Omental fat pad (tissue), 4 donors: ENCODE data around the gene CDS2. TPM values are rescaled to one million over a fixed set of nuclear protein-coding genes. Genes with fewer than 3 reads are reported as not detected.

ENCODE experiments used
- ATAC-seq: fragments of 150-250 bp; one replicate; pipeline ENCODE4 v1.9.1; 2016; ENCODE audit warnings: mild to moderate bottlenecking, moderate library complexity; ENCODE audit not compliant: low FRiP score
- DNase-seq: peaks from one replicate; pipeline ENCODE4 v3.0.0-alpha.2; 2019; ENCODE audit warnings: low spot score
- CTCF ChIP-seq, 3 donors: fragments of 450-650 bp; IDR thresholded peaks; one replicate each; pipeline ENCODE4 v1.5.1; 2016 to 2017; ENCODE audit warnings: antibody characterized with exemption in 3 of 3, mild to moderate bottlenecking in 3 of 3, moderate library complexity in 2 of 3
- total RNA-seq, 4 donors: library from RNA; depleted of rRNA; stranded (reverse); fragments of >200 nt; gene quantifications; one replicate each; pipeline ENCODE4 v1.1.0, GENCODE V29; 2016

CDS2 gene
- total RNA-seq, 4 donors from 2014 or later, result 27.5 to 49.5 (median 35.5) TPM

- TF ChIP-seq CTCF (IDR thresholded peaks at IDR 0.05), result no peak
- no peak for ATAC-seq
- no peak for DNase-seq
Observed at GRCh38 chr20:5178046-5178445, 51.2 kb downstream of the CDS2 start.

DNA sequence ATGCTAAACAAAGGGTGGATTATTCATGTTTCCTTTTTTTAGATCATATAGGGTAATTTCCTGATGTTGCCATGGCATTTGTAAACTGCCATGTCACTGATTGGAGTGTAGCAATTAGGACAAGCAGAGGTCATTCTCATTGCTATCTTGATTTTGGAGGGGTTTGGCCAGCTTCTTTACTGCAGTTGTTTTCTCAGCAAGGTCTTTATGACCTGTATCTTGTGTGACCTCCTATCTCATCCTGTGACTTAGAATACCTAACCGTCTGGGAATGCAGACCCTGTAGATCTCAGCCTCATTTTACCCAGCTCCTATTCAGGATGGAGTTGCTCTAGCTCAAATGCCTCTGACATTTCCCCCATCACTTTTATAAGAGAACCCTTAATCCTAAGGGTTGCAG, 53.6 kb downstream of the CDS2 start:
- ATAC-seq (no peak), DNase-seq (no peak)
- no peak for TF ChIP-seq CTCF (IDR thresholded peaks at IDR 0.05)

- ATAC-seq (no peak), DNase-seq (no peak)
- TF ChIP-seq CTCF (IDR thresholded peaks at IDR 0.05), result no peak
Observed at GRCh38 chr20:5180933-5181332, 54.1 kb downstream of the CDS2 start.

DNA sequence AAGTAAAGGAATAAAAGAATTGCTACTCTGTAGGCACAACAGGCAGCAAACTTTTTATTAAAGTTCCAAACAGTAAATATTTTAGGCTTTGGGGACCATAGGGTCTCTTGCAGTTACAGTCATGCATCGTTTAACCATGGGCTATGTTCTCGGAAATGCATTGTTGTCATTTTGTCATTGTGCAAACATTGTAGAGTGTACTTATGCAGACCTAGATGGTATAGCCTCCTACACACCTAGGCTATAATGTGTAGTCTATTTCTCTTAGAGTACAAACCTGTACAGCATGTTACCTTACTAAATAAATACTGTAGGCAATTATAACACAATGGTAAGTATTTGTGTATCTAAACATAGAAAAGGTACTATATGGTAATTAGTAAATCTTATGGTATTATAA, 54.7 kb downstream of the CDS2 start:
- DNase-seq, result no peak
- no peak for TF ChIP-seq CTCF (IDR thresholded peaks at IDR 0.05)
- ATAC-seq, result no peak

GRCh38 chr20:5181958-5182357, 55.1 kb downstream of the CDS2 start:
- no peak for TF ChIP-seq CTCF (IDR thresholded peaks at IDR 0.05)
- ATAC-seq (no peak), DNase-seq (no peak)

DNA sequence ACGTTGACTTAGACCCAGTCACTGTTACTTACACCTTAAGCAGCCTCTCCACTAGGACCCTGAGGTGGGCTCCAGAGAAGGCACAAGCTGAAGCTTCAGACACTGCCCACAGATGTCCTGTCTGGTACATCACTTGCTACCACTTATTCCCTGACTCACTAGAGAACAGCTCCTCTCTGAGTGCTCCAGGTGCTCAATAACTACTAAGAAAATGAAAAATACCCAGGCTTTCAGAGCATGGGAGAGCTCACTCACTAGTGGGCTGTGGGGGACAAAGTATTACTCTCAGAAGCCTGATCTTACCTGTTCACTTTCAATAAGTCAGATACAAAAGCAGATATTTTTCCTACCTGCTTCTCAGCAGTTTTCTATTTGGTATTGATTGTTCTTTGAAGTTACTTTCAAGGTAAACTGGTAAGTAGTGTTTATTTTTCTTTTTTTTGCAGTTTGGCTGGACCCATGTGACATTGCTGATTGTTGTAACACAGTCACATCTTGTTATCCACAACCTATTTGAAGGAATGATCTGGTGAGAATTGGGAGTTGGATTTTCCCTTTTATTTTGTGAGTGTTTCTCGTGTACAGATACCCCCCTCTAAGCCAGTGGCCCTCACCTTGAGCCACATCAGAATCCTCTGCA, 55.9 kb downstream of the CDS2 start:
- no peak for TF ChIP-seq CTCF (IDR thresholded peaks at IDR 0.05)
- DNase-seq (no peak), ATAC-seq (no peak)

DNA sequence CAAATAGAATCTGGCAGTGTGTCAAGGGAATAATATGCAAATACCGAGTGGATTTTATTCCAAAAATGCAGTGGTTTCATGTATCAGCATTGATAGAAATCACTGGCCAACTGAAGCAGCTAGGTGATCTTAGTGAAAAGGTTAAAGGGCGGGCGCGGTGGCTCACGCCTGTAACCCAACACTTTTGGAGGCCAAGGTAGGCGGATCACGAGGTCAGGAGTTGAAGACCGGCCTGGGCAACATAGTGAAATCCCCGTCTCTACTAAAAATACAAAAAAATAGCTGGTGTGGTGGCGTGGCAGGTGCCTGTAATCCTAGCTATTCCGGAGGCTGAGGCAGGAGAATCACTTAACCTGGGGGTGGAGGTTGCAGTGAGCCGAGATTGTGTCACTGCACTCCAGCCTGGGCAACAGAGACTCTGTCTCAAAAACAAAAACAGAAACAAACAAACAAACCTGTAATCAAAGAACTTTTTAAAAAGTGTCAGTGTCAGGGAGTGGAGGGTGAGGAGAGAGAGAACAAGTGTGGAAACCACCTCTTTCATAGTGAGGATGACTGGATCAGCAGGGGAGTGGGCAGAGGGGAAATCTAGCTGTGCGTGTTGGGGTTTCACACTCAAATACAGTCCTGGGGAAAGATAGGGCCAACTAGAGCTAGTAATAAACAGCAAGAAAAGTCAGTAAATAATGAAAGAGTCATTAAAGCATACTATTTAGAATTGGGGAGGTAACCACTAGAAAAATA, 57.1 kb downstream of the CDS2 start:
- ATAC-seq (no peak), DNase-seq (no peak)
- TF ChIP-seq CTCF (IDR thresholded peaks at IDR 0.05), result no peak
